GM21360 (cell line): ENCODE measurements around the gene TMCC1.

Experiments
- ATAC-seq: cut with Tn5 transposase; IDR thresholded peaks from one replicate; pipeline ENCODE4 v1.9.1; 2021; ENCODE audit warnings: mild to moderate bottlenecking, moderate library complexity; ENCODE audit not compliant: unreplicated experiment

Gene TMCC1

GRCh38 chr3:129627350-129628168 is 266.0 kb downstream of the TMCC1 start:
- ATAC-seq = peak; percentile 39

- peak; percentile 92 for ATAC-seq
These were observed 266.7 kb downstream of the TMCC1 start for GRCh38 chr3:129626744-129627349.

DNA sequence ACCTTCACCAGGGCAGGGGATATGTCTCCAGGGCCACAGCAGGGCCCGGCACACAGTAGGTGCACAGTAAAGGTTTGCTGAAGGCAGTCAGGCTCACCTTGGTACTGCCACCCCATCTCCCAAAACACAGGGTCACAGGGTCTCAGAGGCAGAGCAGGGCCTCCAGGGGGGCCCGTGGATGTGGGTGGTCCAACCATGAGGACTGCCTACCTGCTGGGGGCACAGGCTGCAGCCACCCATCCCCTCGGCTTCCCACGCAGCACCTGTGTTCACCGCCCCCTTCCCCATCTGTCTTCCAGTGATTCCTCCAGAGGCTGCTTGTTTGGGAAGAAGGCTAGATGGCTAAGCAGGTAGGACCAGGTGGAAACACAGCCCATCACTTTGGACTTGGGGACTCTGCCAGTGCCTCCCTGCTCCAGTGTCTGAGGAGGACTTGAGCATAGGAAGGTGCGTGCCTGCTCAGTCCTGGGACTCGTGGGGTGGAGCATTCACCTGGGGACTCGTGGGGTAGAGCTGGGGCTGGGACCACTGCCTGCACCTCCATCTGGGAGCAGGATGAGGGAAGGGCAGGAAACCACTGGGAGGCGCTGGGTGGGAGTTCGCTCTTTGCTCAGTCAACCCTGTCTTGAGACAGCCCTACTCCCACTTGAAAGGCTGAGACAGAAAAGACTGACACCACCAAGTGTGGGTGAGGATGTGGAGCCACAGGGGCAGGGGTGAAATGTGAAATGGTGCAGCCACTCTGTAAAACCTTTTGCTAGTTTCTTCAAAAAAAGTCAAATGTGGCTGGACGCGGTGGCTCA is 268.2 kb downstream of the TMCC1 start:
- no peak for ATAC-seq

GRCh38 chr3:129624347-129625071 is 269.0 kb downstream of the TMCC1 start:
- no peak for ATAC-seq

DNA sequence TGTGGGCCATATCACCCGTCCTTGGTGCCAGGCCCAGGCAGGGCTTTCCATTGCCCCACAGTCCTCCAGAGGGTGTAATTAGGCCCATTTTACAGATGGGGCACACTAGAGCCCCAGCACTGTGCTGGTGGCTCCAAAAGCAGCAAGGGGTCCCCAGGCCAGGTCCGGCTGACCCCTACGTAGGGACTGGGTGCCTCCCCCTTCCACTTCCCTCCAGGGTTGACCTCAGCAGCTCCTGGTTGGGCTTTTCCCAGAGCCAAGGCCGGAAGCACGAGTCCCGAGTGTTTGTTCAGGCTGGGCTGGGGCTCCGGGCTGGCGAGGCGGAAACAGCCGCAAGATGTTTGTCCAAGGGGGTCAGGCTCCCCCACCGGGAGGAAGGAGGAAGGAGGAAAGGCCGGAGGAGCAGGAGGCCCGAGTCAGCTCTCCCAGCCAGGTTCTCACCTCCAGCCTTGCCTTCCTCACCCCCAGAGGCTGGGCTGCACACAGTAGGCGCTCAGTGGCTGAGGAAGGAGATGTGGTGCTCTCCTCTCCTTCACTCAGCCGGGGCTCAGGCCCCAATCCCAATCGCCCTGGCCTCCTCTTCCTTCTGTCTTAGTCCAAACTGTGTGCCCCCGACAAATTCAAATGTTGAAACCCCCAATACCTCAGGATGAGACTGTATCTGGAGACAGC is 269.9 kb downstream of the TMCC1 start:
- ATAC-seq = no peak

DNA sequence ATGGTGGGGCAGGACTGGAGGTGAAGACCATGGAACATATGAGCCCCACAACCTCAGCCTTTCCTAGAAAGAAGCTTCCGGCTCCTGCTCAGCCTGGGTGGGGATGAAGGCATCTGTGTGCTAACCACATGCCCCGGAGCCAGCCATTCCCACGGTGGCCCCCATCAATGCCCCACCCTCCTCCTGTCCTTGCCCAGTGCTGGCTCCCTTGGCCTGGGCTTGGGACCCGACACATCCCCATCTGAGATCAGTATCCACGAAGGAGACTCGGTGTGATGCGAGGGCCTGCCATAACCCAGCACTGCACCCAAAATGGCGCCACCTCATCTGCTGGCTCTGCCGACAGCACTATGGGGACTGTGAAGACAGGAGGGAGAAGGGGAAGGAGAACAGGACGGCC is 270.6 kb downstream of the TMCC1 start:
- no peak for ATAC-seq

GRCh38 chr3:129622226-129622874 is 271.2 kb downstream of the TMCC1 start:
- no peak for ATAC-seq

GRCh38 chr3:129621626-129622225 is 271.8 kb downstream of the TMCC1 start:
- ATAC-seq = no peak

GRCh38 chr3:129620828-129621559 is 272.5 kb downstream of the TMCC1 start:
- no peak for ATAC-seq

GRCh38 chr3:129619726-129620162 is 273.8 kb downstream of the TMCC1 start:
- no peak for ATAC-seq

GRCh38 chr3:129618901-129619671 is 274.4 kb downstream of the TMCC1 start:
- no peak for ATAC-seq

DNA sequence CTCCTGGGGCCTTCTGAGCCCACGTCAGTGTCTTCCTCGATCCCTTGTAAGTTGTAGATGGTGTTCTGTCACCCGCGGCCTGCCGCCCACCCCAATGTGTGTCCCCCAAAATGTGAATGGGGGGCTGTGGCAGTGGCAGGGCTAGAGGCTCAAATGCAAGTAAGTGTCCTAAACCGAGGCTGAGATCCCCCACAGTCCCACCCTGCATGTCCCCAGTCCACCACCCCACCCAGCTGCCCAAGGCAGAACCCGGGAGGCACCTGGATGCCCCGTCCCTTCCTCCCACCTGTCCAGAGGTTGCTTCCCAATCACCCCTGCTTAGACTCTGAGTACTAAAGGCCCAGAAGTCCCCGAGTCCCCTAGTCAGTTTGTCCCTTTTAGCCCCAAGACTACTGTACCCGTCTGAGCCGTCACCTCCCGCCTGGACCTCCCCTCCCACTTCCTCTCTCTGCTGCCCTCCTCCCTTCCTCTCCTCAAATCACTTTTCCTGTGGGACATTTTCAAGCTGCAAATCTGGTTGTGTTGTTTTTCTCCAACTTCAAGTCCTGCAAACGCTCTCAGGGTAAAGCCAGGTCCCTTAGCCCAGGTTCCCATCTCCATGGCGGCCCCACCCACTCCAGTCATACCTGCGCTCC is 275.2 kb downstream of the TMCC1 start:
- no peak for ATAC-seq

DNA sequence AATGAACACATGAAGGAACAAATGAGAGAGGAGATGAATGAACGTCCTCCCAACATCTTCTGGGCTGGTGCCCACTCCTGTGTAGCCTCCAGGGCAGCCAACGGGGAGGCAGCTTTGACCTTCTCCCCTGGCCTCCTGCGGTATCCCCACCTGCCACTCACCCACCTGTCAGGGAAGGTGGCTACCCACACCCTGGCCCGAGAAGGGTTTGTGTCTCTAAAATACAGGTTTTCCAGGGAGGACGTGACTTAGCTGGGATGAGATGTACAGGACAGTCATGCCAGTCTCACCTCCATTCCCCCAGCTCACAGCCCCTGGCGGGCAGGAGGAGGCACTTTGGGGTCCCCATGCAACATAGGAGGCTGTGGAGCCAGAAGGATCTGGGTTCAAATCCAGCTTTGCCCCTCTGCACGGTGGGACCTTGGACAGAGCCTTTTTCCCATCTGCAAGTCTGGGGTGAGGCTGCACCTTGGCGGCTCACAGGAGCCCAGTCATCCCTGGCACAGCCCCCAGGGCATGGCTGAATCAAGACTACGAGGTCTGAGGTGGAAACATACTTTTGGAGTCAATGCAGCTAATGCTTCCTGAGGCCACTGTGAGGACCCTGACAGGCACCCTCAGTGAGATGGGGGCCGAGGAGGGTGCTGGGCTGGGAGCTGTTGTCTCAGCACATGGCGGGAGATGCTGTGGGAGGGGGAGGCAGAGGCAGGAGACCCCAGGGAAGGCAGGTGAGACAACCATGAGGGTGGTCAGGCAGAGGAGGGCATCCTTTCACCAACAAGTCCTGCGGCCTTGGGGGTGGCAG is 275.9 kb downstream of the TMCC1 start:
- ATAC-seq = no peak

DNA sequence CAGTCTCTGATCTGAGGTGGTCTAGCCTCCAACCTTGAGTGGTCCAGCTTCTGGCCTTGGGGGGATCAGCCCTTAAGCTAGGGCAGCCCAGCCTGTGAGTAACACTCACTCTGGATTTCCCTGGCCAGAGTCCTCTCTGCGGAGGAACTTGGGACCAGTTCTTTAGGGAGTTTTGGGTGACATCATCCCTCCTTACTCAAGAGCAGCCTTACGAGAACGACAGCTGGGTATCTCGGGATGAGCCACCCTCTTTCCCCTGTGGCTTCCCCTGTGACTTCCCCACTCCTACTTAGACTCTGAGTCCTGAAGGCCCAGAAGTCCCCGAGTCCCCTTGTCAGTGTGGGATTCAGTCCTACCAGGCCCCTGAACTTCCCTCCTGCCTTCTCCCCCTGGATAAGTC is 276.8 kb downstream of the TMCC1 start:
- ATAC-seq = no peak

DNA sequence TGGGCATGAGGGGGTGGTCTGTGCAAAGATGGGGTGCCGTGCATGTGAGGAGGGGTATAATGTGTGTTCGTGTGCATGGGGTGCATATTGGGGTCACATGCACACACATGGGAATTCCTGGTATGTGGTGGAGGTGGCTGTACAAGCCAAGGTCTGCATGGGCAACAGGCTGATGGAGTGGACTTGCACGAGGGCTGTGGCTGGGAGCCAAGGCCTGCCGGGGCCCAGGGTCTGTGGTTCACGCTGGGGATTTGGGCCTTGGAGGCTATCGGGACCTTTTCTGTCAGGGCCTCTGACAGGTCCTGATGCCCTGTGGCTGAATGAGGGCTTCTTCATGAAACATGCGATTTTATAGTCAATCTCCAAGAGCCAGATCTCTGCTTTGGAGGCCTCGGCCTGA is 277.2 kb downstream of the TMCC1 start:
- no peak for ATAC-seq

GRCh38 chr3:129615751-129616281 is 277.7 kb downstream of the TMCC1 start:
- ATAC-seq = no peak
